Measurements from ENCODE around the gene ELOF1. TPM values are rescaled to one million over a fixed set of nuclear protein-coding genes. Genes with fewer than 3 reads are reported as not detected.

The ELOF1 gene
- total RNA-seq, 1 experiment from 2014 or later = 49.4 TPM

- no peak for DNase-seq
- no peaks in the 10 kb centered on the region for H3K4me1 ChIP-seq
These were observed 10.9 kb downstream of the ELOF1 start for GRCh38 chr19:11547929-11548700.

GRCh38 chr19:11541238-11541637 is 17.8 kb downstream of the ELOF1 start:
- Histone ChIP-seq H3K36me3 (ENCODE audit: control insufficient read depth, insufficient read depth, low read length) (no peaks in the 10 kb centered on the region), H3K4me3 (ENCODE audit: low read depth, low read length) (no peak overlapping the region), H3K4me1 (no peaks in the 10 kb centered on the region), H3K27me3 (replicated peaks; ENCODE audit: control insufficient read depth, insufficient read depth, low read length) (no peaks in the 10 kb centered on the region), H3K9me3 (no peaks in the 10 kb centered on the region)
- no peak for DNase-seq
- H3K36me3 Mint-ChIP-seq (ENCODE audit: insufficient read depth, unreplicated experiment) = no peaks in the 10 kb centered on the region
- intact Hi-C loops (cut with micrococcal nuclease; ENCODE audit: unreplicated experiment) = no loop called here
- POLR2A ChIA-PET = no interaction called here
- no peak overlapping the region for H3K27ac Mint-ChIP-seq (ENCODE audit: unreplicated experiment)
- H3K9me3 Mint-ChIP-seq (ENCODE audit: unreplicated experiment) = no peaks in the 10 kb centered on the region
- BruUV-seq (replicated peaks) = no TSS peak
- TF ChIP-seq CTCF (IDR thresholded peaks at IDR 0.05; ENCODE audit: insufficient read depth in 1 of 2, low read depth in 1 of 2, low read length in 1 of 2, severe bottlenecking in 1 of 2, unreplicated experiment in 1 of 2) = no peak
- CTCF ChIA-PET = no interaction called here
- no peak overlapping the region for H3K4me3 Mint-ChIP-seq (ENCODE audit: unreplicated experiment)
- H3K4me1 Mint-ChIP-seq (ENCODE audit: low read depth, unreplicated experiment) = peaks cover 5% of the 10 kb centered on the region
- H3K27me3 Mint-ChIP-seq (ENCODE audit: insufficient read depth, unreplicated experiment) = no peaks in the 10 kb centered on the region

More at GRCh38 chr19:11547929-11548700, 10.9 kb downstream of the ELOF1 start:
- TF ChIP-seq CTCF (IDR thresholded peaks at IDR 0.05; ENCODE audit: insufficient read depth in 1 of 2, low read depth in 1 of 2, low read length in 1 of 2, severe bottlenecking in 1 of 2, unreplicated experiment in 1 of 2) = no peak
- no peaks in the 10 kb centered on the region for H3K27me3 Mint-ChIP-seq (ENCODE audit: insufficient read depth, unreplicated experiment)
- no TSS peak for BruUV-seq (replicated peaks)
- intact Hi-C loops (cut with micrococcal nuclease; ENCODE audit: unreplicated experiment) = no loop called here
- H3K4me1 Mint-ChIP-seq (ENCODE audit: low read depth, unreplicated experiment) = peaks cover 5% of the 10 kb centered on the region
- H3K4me3 Mint-ChIP-seq (ENCODE audit: unreplicated experiment) = no peak overlapping the region
- Histone ChIP-seq H3K36me3 (ENCODE audit: control insufficient read depth, insufficient read depth, low read length) (no peaks in the 10 kb centered on the region), H3K9me3 (no peaks in the 10 kb centered on the region), H3K4me3 (ENCODE audit: low read depth, low read length) (no peak overlapping the region), H3K27me3 (replicated peaks; ENCODE audit: control insufficient read depth, insufficient read depth, low read length) (no peaks in the 10 kb centered on the region)
- no peaks in the 10 kb centered on the region for H3K36me3 Mint-ChIP-seq (ENCODE audit: insufficient read depth, unreplicated experiment)
- no peaks in the 10 kb centered on the region for H3K9me3 Mint-ChIP-seq (ENCODE audit: unreplicated experiment)
- no peak overlapping the region for H3K27ac Mint-ChIP-seq (ENCODE audit: unreplicated experiment)
- CTCF ChIA-PET = no interaction called here
- POLR2A ChIA-PET = no interaction called here

- no TSS peak for BruUV-seq (replicated peaks)
- Mint-ChIP-seq H3K27ac (ENCODE audit: unreplicated experiment) (no peak overlapping the region), H3K4me3 (ENCODE audit: unreplicated experiment) (no peak overlapping the region), H3K9me3 (ENCODE audit: unreplicated experiment) (no peaks in the 10 kb centered on the region), H3K27me3 (ENCODE audit: insufficient read depth, unreplicated experiment) (no peaks in the 10 kb centered on the region), H3K36me3 (ENCODE audit: insufficient read depth, unreplicated experiment) (no peaks in the 10 kb centered on the region), H3K4me1 (ENCODE audit: low read depth, unreplicated experiment) (no peaks in the 10 kb centered on the region)
- H3K4me1 ChIP-seq = peaks cover 1% of the 10 kb centered on the region; the same call in 1 of the 2 replicates
- no peak overlapping the region for H3K4me3 ChIP-seq (ENCODE audit: low read depth, low read length)
- H3K36me3 ChIP-seq (ENCODE audit: control insufficient read depth, insufficient read depth, low read length) = no peaks in the 10 kb centered on the region
- TF ChIP-seq CTCF (IDR thresholded peaks at IDR 0.05; ENCODE audit: insufficient read depth in 1 of 2, low read depth in 1 of 2, low read length in 1 of 2, severe bottlenecking in 1 of 2, unreplicated experiment in 1 of 2) = no peak
- DNase-seq = no peak
- ChIA-PET POLR2A (no interaction called here), CTCF (no interaction called here)
- H3K27me3 ChIP-seq (replicated peaks; ENCODE audit: control insufficient read depth, insufficient read depth, low read length) = no peaks in the 10 kb centered on the region
- intact Hi-C loops (cut with micrococcal nuclease; ENCODE audit: unreplicated experiment) = no loop called here
- H3K9me3 ChIP-seq = no peaks in the 10 kb centered on the region
These were observed 18.4 kb downstream of the ELOF1 start for GRCh38 chr19:11540645-11541044.

All from Caco-2 (cell line).